ENCODE measurements around the gene PNN.
A peak's percentile ranks its signal among the peaks of the same experiment; 100 is the strongest.
"Not testable (repeated sequence)": the region's sequence is repeated elsewhere in the genome, so short reads cannot be mapped to it uniquely, and the experiment has no call there.

Gene PNN

DNA sequence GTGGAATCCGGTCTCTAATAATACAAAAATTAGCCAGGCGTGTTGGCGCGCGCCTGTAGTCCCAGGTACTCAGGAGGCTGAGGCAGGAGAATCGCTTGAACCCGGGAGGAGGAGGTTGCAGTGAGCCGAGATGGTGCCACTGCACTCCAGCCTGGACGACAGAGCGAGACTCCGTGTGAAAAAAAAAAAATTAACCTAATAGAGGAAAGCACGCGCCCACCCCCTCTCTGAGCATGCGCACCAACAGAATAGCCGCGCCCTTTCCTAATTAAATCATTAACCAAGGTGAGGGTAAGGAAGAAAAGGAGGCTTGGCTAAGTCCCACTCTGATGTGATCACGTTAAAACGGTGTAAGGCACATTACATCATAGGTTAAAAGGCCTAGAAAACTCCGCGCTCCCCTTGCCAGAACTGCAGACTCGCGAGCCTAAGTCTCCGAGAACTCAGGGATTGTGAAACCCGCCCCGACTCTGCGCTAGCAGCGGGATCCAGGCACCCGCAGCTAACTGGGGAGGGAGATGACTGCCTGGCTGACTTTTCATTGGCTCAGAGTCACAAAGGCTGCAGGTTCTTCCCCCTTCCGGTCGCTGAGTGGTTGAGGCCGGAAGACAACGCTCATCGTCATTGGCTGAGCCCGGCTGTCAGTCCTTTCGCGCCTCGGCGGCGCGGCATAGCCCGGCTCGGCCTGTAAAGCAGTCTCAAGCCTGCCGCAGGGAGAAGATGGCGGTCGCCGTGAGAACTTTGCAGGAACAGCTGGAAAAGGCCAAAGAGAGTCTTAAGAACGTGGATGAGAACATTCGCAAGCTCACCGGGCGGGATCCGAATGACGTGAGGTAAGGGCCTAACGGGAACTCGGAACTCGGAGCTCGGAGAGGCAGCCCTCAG, at the start of gene PNN:
Gene PNN, plus strand, starts transcription at position 695 of the 885 bp plus-strand sequence. Its CDS starts 26 bp downstream, at position 721.
- peak; percentile 95 for DNase-seq (ENCODE audit: low spot score)

DNA sequence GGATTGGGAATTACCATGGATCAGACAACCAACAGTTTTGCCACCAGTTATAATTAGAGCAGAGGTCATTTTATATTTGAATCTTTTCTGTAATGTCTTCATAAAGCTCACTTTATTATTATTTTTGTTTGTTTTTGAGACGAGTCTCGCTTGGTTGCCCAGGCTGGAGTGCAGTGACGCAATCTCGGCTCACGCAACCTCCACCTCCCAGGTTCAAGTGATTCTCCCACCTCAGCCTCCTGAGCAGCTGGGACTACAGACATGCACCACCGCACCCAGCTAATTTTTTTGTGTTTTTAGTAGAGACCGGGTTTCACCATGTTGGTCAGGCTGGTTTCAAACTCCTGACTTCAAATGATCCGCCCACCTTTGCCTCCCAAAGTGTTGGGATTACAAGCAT, 37.2 kb upstream of the PNN start:
- not testable (repeated sequence) for DNase-seq (ENCODE audit: low spot score)

DNA sequence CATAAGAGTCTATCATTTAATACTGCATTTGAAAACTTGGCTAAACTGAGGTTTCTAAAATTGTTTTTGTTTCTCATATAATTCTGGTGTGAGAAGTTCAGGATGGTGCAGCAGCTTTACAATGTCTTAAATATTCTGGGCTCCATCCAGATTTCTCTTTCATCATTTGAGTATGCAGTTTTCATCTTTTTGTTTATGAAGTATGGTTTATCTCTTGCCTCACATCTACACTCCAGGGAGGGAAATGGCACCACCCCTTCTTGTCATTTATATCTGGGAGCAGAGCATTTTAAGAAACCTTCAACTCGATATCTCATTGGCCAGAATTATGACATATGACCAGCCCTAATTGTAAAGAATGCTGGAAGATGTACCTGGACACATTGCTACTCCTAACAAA, 36.6 kb upstream of the PNN start:
- DNase-seq (ENCODE audit: low spot score): no peak

DNA sequence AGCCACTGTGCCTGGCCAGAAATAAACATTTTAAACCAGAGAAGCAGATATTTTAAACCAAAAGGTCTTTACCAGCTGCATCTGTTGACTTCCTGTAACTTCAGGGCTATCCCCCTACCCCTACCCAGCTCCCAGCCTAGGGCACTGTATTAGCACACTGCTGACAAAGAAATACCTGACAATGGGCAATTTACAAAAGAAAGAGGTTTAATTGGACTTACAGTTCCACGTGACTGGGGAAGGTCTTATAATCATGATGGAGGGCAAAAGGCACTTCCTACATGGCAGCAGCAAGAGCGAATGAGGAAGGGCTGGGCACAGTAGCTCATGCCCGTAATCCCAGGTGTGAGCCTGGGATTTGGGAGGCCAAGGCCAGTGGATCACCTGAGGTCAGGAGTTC, 34.9 kb upstream of the PNN start:
- no peak for DNase-seq (ENCODE audit: low spot score)

DNA sequence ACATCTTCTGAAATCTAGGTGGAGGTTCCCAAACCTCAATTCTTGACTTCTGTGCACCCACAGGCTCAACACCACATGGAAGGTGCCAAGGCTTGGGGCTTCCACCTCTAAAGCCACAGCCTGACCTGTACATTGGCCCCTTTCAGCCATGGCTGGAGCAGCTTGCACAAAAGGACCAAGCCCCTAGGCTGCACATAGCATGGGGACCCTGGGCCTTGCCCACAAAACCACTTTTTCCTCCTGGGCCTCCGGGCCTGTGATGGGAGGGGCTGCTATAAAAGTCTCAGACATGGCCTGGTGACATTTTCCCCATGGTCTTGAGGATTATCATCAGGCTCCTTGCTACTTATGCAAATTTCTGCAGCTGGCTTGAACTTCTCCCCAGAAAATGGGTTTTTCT, 33.4 kb upstream of the PNN start:
- not testable (repeated sequence) for DNase-seq (ENCODE audit: low spot score)

DNA sequence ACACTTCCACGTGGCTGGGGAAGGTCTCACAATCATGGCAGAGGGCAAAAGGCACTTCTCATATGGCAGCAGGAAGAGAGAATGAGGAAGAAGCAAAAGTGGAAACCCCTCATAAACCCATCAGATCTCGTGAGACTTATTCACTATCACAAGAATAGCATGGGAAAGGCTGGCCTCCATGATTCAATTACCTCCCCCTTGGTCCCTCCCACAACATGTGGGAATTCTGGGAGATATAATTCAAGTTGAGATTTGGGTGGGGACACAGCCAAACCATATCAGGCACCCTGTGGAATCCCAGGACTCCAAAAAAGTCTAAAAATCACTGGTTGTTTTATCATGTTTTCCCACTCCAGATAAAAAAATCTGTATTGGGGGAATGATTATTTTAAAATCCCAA, 31.8 kb upstream of the PNN start:
- DNase-seq (ENCODE audit: low spot score): not testable (repeated sequence)

DNA sequence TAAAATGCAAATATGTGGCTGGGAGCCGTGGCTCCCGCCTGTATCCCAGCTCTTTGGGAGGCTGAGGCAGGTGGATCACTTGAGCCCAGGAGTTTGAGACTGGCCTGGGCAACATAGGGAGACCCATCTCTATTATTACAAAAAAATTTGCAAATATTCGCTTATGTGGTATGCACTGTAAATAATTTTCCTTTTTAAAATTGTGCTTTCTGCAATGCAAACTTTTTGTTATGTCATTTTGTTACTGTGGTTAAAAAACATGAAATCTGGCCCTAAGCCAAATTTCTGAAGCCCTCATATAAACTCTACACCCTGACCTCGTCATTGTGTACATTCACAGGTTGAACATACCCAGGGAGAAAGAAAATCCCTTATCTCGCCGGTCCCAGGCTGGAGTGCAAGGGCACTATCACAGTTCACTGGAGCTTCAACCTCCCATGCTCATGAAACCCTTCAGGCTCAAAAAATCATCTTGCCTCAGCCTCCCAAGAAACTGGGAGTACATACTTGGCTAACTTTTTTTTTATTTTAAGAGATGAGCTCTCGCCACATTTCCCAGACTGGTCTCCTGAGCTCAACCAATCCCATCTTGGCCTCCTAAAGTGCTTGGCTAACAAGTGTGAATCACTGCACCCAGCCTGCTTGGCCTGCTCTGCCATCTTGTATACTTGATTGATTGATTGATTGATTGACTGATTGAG, 29.6 kb upstream of the PNN start:
- DNase-seq (ENCODE audit: low spot score): no peak

DNA sequence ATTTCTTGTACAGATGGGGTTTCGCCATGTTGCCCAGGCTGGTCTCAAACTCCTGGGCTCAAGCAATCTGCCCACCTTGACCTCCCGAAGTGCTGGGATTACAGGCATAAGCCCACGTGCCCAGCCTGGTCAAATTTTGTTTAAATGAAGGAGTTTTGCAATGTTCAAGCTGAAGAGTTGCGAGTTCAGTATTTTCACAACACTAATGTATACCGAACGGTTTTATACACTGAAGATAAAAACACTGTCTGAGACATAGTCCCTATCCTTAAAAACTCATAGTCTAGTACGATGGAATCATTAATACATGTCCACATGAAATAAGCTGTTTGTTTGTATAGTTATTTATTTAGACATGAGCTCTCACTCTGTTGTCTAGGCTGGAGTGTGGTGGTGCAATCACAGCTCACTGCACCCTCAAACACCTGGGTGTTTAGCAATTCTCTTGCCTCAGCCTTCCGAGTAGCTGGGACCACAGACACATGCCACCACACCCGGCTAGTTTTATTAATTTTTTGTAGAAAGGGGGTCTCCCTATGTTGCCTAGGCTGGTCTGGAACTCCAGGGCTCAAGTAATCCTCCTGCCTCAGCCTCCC, 20.4 kb upstream of the PNN start:
- no peak for DNase-seq (ENCODE audit: low spot score)

DNA sequence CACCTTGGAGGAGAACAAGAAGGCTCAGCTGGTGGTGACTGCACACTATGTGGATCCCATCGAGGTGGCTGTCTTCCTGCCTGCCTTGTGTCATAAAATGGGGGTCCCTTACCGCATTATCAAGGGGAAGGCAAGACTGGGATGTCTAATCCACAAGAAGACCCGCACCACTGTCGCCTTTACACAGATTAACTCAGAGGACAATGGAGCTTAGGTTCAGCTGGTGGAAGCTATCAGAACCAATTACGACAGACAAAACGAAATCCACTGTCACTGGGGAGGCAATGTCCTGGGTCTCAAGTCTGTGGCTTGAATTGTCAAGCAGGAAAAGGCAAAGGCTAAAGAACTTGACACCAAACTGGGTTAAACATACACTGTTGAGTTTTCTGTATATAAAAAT, 17.6 kb upstream of the PNN start:
- no peak for DNase-seq (ENCODE audit: low spot score)

DNA sequence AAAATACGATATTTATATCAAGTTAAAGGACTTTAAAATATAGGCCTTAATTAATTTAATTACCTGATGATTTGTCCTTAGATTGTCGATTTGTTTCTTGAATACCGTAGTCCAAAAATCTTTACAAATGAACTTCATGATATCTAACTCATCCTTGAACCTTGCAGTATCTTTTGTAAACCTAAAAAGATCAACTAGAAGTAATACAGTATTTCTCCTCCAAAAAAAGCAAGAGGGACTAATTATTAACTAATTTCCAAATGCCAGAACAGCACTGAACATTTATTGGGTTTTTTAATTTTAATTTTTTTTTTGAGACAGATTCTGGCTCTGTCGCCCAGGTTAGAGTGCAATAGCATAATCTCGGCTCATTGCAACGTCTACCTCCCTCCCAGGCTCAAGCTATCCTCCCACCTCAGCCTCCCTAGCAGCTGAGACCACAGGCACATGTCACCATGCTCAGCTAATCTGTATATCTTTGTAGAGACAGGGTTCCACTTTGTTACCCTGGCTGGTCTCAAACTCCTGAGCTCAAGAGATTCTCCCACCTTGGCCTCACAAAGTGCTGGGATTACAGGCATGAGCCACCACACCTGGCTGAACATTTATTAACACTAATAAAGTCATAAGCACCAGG, 16.7 kb upstream of the PNN start:
- no peak for DNase-seq (ENCODE audit: low spot score)

DNA sequence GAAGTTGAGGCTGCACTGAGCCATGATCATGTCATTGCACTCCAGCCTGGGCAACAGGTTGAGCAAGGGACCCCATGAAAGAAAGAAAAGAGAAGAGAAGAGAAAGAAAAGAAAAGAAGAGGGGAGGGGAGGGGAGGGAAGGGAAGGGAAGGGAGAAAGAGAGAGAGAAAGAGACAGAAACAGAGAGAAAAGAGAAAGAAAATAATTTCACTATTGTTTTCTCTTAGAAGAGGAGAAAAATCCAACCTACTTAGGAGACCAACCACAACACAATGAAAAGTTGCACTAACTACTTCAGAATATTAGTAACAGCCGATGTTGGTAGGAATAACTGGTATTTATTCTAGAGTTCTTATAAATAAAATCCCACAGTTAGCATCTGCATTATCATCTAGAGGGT, 14.6 kb upstream of the PNN start:
- no peak for DNase-seq (ENCODE audit: low spot score)

DNA sequence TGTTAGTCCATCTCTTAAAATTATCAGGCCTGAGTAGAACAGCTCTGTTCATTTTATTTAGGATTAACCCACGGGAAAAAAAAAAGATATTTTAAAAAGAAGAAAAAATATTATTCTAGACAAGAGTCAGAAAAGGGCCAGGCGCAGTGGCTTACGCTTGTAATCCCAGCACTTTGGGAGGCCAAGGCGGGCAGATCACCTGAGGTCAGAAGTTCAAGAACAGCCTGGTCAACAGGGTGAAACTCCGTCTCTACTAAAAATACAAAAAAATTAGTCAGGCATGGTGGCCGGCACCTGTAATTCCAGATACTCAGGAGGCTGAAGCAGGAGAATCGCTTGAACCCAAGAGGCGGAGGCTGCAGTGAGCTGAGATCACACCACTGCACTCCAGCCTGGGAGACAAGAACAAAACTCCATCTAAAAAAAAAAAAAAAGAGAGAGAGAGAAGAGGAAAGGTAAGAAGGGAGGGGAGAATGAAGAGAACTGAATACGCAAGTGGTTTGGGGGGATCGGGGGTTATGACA, 7.2 kb upstream of the PNN start:
- not testable (repeated sequence) for DNase-seq (ENCODE audit: low spot score)

DNA sequence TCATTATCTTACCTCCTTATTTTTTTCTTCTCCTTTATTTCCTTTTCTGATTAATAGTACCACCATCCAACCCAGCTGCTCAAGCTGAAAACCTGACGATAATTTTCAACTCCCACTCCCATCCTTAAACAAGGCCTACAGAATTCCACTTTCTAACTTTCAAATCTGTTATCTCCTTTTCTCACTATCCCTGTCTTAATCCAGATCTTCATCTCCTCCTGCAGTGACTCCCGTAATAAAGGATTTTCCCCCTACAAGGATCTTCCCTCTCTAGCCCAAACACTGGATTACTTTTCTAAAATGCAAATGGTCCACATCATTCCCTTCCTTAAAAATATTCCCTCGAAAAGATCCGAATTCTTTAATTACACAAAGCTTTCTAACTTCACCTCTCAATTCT, 6.5 kb upstream of the PNN start:
- no peak for DNase-seq (ENCODE audit: low spot score)

DNA sequence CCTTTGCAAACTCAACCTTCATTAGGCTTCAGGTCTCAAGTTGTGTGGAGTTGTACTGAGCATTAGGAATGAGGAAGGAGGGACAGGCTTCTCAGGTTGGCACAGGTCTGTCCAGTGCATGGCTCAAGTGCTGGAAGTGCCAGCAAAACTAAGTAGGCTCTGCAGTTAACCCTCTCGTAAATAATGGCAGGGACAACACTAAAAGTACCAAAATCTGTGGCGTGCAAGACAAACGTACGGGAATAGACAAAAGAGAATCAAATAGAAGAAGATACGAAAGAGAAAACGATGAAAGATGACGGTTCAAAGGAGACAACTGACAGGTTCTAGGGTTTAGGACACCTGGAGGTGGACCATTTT, 5.5 kb upstream of the PNN start:
- DNase-seq (ENCODE audit: low spot score): no peak

DNA sequence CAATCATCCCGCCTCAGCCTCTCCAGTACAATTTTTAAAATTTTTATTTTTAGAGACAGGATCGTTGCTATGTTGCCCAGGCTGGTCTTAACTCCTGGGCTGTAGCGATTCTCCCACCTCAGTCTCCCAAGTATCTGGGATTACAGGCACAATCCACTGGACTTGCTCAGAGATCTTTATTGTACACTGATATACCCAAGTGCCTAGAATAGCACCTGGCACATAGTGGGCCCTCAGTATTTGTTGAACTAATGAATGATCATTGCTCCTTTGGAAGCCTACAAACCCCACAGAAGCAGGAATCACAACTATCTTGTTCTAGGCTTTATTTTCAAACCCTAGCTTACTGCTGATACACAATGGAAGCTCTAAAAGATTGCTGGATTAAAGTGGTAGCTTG, 1.9 kb upstream of the PNN start:
- no peak for DNase-seq (ENCODE audit: low spot score)

DNA sequence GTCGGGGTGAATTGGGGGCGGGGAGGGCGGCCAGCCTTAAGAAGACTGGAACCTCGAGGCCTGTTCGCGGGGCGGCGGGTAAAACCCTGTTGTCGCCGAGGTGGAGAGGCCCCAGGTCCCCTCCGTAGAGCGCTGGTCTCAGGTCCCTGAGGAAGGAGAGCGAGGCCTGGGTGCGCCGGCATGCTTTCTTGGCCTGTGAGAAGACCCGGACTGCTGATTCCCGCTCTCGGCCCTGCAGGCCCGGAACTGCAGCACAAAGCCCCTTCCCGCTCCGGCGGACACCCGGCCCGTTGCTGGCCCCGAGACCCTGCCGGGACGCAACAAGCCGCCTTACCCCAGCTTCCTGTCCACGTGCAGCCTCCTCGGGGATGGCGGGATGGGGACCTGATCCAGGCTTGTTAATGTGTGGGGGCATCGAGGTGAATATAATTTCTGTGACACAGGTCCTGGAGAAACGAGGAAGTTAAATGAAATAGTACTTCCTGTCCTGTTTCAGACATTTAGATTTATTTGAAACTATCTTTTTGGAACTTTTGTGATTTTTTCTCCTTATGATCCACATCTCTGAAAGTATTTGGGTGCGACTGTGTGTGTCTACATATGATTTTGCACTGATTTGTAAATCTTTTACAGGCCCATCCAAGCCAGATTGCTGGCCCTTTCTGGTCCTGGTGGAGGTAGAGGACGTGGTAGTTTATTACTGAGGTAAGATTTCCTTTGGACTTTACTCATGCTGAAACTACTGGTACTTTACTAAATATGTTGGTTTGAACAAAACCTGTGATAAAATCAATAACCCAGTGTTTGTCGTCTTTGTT, 600 bp downstream of the PNN start:
- DNase-seq (ENCODE audit: low spot score): peak; percentile 53

DNA sequence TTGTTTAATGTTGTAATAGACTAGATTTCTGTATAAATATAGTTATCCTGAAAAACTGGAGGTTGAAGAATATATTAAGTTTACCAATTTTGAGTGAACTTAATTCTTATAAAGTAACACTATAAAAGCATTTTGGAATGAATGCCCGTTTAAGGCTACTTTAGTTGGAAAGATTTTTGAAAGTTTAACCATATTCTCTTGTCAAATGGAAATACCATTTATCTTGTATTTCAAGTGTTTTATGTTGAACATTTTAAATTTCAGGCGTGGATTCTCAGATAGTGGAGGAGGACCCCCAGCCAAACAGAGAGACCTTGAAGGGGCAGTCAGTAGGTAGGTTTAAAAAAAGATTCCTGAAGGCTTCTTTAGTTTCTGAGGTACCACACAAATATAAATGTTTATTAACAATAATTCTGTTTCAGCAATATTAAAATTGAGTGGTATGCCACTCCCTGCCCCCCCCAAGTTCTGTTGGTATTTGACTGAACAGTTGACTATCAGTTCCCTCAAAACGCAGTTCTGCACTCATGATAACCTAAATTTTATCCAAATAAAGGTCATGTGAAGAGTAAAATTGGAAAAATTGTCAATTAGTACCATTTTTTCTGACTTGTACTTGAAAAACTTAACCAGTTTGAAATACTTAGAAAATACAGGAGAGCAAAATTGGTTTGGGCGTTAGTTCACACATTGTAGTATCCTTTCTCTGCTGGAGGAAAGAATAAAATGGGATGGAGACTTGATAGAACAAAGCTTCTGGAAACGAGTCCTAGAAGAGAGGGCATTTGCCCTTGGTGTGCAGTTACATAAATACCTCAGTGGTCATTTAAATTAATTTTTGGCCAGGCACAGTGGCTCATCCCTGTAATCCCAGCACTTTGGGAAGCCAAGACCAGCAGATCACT, 1.5 kb downstream of the PNN start:
- no peak for DNase-seq (ENCODE audit: low spot score)

DNA sequence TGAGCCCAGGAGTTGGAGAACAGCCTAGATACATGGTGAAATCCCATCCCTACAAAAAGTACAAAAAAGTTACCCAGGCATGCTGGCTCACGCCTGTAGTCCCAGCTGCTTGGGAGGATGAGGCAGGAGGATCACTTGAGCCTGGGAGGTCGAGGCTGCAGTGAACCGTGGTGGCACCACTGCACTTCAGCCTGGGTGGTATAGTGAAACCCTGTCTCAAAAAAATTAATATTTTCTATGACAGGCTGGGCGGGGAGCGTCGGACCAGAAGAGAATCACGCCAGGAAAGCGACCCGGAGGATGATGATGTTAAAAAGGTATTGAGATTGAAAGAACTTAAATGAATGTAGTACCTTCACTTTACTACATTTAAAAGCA, 2.1 kb downstream of the PNN start:
- no peak for DNase-seq (ENCODE audit: low spot score)

DNA sequence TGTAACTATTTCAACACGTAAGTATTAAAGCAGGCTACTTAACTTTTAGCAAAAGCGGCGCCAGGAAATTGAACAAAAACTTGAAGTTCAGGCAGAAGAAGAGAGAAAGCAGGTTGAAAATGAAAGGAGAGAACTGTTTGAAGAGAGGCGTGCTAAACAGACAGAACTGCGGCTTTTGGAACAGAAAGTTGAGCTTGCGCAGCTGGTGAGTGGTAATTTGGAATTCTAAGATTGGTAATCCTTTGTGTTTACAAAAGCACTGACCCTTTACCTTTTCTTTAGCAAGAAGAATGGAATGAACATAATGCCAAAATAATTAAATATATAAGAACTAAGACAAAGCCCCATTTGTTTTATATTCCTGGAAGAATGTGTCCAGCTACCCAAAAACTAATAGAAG, 4.0 kb downstream of the PNN start:
- DNase-seq (ENCODE audit: low spot score): no peak

DNA sequence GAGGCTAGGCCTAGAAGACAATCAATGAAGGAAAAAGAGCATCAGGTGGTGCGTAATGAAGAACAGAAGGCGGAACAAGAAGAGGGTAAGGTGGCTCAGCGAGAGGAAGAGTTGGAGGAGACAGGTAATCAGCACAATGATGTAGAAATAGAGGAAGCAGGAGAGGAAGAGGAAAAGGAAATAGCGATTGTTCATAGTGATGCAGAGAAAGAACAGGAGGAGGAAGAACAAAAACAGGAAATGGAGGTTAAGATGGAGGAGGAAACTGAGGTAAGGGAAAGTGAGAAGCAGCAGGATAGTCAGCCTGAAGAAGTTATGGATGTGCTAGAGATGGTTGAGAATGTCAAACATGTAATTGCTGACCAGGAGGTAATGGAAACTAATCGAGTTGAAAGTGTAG, 5.5 kb downstream of the PNN start:
- no peak for DNase-seq (ENCODE audit: low spot score)

Data from germinal center (tissue), 1 donor.